Peyer's patch (tissue), 4 donors: ENCODE results near the gene GINS2.

Experiments used
- POLR2A ChIP-seq, 2 donors: fragments of 450-650 bp; IDR thresholded peaks; one replicate each; pipeline ENCODE4 v1.5.1; 2017; ENCODE audit warnings: antibody characterized with exemption in 2 of 2, mild to moderate bottlenecking in 2 of 2, moderate library complexity in 2 of 2
- TF ChIP-seq, protein P1 (sequence below), 6 experiments: fragments of 450-650 bp in 4 of 6; fragments of 200-600 bp in 2 of 6; sonication (generic) in 1 of 6; IDR thresholded peaks; one replicate each; pipeline ENCODE4 v1.5.1; 2017 to 2019; ENCODE audit warnings: antibody characterized with exemption in 6 of 6, mild to moderate bottlenecking in 3 of 6, moderate library complexity in 1 of 6

DNA sequence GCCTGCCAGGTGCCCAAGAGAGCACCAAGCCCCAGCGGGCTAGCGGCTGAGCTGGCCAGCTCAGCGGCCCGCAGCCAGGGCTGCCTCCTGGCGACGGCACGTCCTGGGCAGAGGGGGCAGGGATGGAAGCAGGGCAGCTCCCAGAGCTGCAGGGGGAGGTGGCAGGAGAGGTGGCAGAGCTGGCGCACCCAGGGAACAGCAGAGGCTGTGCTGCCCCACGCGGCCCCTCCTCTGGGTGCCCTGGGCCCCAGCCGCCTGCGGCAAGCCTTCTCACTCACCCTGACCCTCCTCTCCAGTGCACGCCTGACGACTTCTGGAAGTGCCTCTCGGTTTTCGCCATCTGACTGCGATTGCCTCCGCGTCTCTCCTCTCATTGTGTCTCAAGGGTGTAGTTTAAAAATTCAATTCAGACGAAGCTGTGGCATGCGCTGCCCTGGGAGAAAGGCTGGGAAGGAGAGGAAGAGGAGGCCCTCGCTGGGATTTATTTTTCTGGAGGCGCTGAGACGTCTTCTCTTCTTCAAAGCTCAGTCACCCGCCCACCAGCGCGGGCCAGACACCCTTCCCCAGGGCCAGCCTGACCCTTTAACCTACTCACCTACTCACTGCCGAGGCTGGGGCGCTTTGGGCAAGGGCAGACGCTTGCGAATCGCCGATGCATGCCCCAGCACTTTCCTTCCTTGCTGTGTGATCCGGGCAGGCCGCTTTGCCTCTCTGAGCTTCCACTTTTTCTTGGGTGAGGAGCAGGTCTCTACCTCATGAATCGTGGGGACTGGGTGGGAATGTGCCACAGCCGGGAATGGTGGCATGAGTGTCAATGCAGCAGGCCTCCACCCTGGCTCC, 50.7 kb downstream of the GINS2 start:
- TF ChIP-seq, protein P1, sequence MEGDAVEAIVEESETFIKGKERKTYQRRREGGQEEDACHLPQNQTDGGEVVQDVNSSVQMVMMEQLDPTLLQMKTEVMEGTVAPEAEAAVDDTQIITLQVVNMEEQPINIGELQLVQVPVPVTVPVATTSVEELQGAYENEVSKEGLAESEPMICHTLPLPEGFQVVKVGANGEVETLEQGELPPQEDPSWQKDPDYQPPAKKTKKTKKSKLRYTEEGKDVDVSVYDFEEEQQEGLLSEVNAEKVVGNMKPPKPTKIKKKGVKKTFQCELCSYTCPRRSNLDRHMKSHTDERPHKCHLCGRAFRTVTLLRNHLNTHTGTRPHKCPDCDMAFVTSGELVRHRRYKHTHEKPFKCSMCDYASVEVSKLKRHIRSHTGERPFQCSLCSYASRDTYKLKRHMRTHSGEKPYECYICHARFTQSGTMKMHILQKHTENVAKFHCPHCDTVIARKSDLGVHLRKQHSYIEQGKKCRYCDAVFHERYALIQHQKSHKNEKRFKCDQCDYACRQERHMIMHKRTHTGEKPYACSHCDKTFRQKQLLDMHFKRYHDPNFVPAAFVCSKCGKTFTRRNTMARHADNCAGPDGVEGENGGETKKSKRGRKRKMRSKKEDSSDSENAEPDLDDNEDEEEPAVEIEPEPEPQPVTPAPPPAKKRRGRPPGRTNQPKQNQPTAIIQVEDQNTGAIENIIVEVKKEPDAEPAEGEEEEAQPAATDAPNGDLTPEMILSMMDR (IDR thresholded peaks at IDR 0.05): no peak
- TF ChIP-seq POLR2A (IDR thresholded peaks at IDR 0.05): no peak
